Islet precursor cell (in vitro differentiated cells): ENCODE results near the gene TNFRSF19.
A peak's percentile ranks its signal among the peaks of the same experiment; 100 is the strongest.

ENCODE experiments used
- DNase-seq: peaks from one replicate; pipeline ENCODE4 v3.0.0-alpha.2; 2018

The TNFRSF19 gene

DNA sequence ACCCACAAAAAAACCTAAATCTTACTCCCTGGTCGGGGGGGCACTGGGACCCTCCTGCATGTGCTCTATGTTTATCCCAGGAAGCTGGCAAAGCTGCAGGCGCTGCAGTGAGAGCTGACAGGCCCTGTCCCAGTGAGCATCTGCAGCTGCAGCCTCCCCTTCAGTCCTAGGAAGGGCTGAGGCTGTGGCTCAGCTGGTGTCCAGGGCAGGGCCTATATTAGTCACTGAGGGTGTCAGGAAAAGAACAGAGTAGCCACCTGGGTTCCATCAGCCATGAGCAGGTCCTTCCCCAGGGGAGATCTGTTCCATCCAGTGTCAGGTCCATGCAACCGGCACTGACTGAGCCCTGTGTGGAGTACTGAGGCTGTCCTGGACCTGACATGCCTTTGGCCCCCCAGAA is 120.5 kb downstream of the TNFRSF19 start:
- DNase-seq: no peak

DNA sequence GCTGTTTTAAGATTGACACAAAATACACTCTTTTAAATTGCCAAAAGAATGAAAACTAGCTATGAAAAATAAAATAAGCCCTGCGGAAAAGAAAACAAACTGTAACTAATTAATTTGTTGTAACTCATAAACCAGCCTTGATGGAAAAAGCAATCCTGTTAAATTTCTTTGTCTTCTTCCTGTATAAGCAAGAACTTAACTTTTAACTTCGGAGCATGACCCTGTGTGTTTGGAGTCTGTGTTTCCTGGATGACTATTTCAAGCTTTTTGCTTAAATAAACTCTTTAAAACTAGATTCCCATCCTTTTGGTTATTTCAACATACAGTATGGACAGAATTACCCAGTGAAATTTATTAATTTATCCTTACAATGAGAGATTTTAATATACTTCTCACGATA is 122.6 kb downstream of the TNFRSF19 start:
- DNase-seq: no peak

DNA sequence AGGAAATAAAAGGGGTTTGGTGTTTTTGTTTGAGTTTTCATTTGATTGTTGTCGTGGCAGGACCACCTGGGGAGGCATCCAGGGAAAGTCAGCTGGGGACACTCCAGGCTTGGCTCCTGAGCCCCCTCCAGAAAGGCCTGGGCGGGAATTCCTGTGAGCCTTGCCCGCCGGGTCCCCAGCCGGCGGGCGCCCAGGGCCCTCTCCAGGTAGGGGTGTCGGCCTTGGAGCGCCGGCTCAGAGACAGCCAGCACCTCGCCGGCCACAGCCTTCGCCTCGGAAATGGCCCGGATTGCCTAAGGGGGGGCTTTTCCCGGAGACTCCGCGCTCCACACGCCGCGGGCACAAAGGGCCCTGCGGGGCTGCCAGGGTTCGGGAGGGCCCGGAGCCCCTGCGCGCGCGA is 125.0 kb downstream of the TNFRSF19 start:
- DNase-seq: no peak

DNA sequence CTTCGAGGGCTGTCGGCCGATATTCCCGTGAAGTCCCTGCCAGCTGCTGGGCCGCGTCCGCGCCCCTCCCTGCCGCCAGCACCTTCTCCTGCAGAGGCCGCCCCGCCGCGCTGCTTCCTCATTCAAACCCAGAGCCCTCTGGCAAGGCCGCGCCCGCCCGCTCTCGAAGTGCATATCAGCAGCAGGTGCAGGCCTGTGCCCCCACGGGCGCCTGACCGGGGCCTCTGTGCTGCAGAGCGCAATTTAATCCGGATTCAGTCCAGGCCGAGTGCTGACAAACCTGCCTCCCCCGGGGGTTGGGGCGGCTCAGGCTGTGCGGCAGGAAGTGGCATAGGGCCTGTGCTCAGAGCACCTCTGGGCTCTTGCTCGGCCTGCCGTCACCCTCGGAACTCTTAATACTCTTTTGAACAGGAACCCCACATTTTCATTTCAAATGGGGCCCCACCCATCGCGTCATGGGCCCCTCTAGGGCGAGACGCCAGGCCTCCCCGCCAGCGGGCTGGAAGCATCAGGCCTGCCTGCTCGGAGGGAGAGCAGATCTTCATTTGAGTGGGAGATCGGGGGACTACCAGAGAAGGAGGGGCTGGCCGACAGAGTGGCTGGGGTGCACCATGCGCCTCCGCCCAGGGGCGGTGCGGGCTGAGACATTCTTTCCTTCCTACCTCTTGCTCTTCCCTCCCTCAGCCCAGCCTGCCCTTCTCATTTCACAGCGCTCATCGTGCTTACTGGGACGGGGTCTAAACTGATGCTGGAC is 125.7 kb downstream of the TNFRSF19 start:
- no peak for DNase-seq

DNA sequence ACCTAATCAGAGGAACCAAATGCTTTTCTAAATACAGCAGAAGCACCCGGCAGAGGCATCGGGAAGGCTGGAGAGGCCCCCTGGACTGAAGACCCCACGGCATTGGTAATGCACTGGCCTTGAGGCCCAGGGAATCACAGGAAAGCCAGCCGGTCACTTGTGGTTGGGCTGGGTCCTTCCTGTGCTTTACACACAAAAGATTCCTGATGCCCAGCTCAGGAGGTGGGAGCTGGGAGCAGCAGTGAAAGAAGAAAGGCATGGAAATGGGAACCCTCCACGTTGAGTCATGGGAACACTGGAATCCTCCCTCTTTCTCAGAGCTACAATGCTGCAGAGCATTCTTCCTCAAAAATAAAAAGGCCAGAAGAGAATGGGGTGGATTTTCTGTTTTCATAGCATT is 126.4 kb downstream of the TNFRSF19 start:
- no peak for DNase-seq

- DNase-seq: no peak
These were observed 127.6 kb downstream of the TNFRSF19 start for GRCh38 chr13:23697772-23698313.

DNA sequence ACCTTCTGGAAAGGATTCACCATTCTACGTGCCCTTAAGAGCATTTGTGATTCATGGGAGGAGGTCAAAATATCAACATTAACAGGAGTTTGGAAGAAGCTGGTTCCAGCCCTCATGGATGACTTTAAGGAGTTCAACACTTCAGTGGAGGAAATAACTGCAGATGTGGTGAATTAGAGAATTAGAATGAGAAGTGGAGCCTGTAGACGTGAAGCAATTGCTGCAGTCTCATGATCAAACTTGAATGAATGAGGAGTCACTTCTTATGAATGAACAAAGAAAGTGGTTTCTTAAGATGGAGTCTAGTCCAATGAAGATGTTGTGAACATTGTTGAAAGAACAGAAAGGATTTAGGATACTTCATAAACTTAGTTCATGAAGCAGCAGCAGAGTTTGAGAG is 129.1 kb downstream of the TNFRSF19 start:
- DNase-seq: no peak

DNA sequence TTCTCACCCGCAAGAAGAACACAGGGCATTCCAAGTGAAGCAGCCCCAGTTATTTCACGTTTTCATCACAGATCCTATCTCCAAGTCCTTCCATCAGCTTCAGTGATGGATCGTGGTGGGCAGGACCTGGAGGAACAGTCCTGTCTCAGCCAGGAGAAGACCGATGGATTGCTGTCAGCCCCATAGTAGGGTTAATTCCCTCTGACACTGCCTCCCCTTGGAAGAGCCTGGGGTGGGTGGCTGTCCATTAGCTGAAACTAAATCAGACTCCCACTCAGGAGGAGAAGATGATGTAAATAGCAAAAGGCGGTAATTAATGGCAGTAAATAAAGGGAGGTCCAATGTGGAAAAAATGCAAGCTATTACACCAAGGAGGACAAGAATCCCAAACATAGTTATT is 131.0 kb downstream of the TNFRSF19 start:
- DNase-seq: no peak

DNA sequence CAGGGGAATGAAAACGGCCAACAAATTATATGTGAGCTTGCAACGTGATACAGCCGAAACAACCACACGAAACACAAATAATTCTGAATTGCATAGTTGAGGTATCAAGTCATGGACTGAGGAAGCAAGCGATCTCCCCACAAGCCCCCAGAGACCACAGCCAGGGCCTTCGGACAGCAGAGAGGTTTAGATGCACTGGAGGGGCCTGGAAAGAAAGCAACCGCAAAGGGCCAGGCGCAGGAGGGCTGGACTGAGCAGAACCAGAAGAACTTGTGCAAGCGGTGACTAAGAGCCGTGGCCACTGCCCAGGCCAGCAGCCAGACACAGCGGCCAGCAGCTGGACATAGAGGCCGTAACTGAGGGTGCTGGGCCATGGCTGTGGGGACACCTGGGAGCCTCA is 131.4 kb downstream of the TNFRSF19 start:
- no peak for DNase-seq

- DNase-seq: no peak
These were observed 133.1 kb downstream of the TNFRSF19 start for GRCh38 chr13:23703246-23703860.

GRCh38 chr13:23705583-23705982 is 135.4 kb downstream of the TNFRSF19 start:
- no peak for DNase-seq

DNA sequence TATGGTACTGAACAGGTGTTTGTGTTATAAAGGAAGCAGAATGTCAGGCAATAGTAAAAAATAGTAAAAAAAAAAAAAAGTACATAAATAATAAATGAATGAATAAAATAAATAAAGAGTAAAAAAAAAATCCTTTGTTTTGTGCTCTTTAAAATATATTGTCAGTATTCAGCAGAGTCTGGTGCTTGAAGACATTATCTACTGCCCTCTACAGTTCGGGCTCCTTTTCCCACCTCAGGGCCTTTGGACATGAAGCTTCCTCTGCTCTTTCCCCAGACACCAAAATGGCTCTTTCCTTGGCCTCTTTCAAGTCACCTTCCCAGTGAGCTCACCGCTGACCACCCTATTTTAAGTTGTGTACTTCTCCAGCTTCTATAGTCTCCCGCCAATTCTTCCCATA is 137.5 kb downstream of the TNFRSF19 start:
- no peak for DNase-seq

- DNase-seq: no peak
These were observed 139.3 kb downstream of the TNFRSF19 start for GRCh38 chr13:23709536-23709935.

- no peak for DNase-seq
These were observed 140.2 kb downstream of the TNFRSF19 start for GRCh38 chr13:23710366-23710765.

- DNase-seq: no peak
These were observed 141.1 kb downstream of the TNFRSF19 start for GRCh38 chr13:23711355-23711754.

DNA sequence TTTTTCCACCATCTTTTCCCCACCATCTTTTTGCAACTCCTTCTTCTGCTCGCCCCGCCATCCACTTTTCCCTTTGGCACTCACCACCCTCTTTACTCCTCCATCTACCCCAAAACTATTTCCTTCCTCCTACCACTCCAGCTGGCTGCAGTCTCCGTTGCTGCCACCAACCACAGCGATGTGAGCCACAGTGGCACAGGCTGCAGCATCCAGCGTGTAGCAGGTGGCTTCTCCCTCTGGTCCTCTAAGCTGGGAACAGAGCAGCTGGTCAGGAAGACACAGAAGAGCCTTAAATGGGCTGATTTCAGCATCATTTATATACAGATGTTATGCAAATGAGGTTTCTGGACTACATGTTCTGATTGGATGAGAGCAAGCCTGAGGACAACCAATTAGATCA is 144.5 kb downstream of the TNFRSF19 start:
- DNase-seq: no peak

GRCh38 chr13:23715092-23715761 is 145.0 kb downstream of the TNFRSF19 start:
- DNase-seq: no peak

DNA sequence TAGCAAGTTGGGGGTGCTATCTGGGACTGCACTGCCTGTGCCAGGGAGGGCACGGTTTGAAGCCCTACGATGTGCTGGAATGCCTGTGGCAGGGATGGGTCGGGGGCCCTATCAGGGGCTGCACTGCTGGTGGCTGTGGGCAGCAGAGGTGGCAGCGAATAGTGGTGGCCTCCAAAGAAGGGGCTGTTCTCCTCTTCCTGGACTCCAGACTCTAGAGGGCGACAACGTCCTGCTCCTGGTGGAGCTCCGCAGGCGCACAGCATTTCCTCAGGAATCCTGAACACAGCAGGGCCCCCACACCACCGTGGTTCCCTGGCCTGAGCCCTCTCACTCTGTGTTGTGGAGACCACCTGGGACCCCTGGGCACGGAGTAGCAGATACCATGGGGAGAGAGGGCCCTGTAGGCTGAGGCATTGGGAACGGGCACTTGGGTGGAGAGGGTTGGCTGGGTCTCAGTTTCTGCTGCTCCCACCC is 145.6 kb downstream of the TNFRSF19 start:
- DNase-seq: peak; percentile 72

GRCh38 chr13:23716401-23716800 is 146.2 kb downstream of the TNFRSF19 start:
- no peak for DNase-seq

- DNase-seq: no peak
These were observed 148.8 kb downstream of the TNFRSF19 start for GRCh38 chr13:23718996-23719395.

DNA sequence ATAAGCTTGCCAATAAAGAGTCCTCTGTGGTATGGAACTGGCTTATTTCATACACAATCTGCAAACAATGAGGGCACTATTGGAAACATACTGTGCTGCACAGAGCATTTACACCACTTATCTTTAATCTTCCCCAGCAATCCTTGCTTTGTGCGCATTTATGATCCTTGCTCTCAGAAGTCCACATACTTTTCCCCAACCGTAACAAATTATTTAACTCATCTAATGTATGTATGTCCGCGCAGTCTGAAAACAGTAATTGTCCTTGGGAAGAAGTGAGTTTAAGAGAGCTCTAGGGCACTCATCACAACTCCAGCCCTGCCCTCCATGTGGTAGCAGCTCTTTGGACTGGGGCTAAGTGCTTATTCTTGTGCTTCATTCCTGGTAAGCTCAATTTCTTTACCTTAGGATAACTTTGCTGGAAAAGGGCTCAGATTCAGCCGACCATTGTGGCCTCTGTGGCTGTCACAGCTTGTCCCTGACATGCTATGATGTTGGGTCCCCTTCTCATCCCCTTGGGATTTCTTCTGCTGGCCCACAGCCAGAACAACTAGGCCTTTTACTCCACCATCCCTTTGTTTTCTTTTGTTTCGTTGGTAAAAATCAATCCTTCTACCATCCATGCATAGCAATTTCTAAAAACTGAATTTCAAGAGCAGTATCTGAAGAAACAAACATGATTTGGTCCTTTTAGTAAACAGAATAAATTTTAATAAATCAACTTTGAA is 152.7 kb downstream of the TNFRSF19 start:
- no peak for DNase-seq

DNA sequence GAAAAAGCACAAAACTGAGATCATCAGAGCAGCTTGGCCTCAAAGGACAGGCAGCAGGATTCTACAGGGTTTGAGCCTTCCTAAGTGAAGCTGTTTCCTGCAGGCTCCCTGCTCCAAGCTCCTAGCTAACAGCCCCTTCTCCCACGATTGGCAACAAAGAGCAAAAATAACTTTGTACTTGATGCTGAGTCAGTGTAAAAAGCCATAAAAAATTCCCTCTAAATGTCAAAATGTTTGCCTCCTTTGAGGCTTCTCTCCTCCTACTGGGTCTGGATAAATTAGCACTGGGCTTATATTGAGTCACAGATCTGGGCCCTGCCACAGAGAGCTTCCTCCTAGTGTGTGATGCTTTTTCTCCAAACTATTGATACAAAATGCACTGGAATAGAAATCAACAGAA is 153.3 kb downstream of the TNFRSF19 start:
- no peak for DNase-seq
